Measurements from ENCODE around the gene LAD1.
A peak's percentile ranks its signal among the peaks of the same experiment; 100 is the strongest.

The LAD1 gene

GRCh38 chr1:201350361-201350725, 48.8 kb downstream of the LAD1 start:
- H3K9me3 ChIP-seq (ENCODE audit: insufficient read depth, low read depth, low read length), result no peaks in the 10 kb centered on the region
- H2AFZ ChIP-seq (ENCODE audit: low read length), result no peak overlapping the region
- no peaks in the 10 kb centered on the region for H3K27me3 ChIP-seq (ENCODE audit: insufficient read depth, low read length, poor library complexity, severe bottlenecking)

GRCh38 chr1:201349092-201349491, 50.0 kb downstream of the LAD1 start:
- Histone ChIP-seq H3F3A (ENCODE audit: low read depth) (no peaks in the 10 kb centered on the region), H3K4me3 (ENCODE audit: low read length, poor library complexity, severe bottlenecking) (no peak overlapping the region), H3K4me2 (ENCODE audit: low read depth, low read length, poor library complexity, severe bottlenecking) (no peak overlapping the region), H3K36me3 (ENCODE audit: insufficient read depth, low read length) (no peaks in the 10 kb centered on the region), H3K9me2 (replicated peaks; ENCODE audit: low read depth, low read length) (no peaks in the 10 kb centered on the region), H2AFZ (ENCODE audit: low read length) (no peak overlapping the region), H3K9ac (ENCODE audit: low read depth, low read length, poor library complexity, severe bottlenecking) (no peak overlapping the region), H3K27me3 (ENCODE audit: insufficient read depth, low read length, poor library complexity, severe bottlenecking) (no peaks in the 10 kb centered on the region), H3K4me1 (ENCODE audit: insufficient read depth, low read length, poor library complexity, severe bottlenecking) (no peaks in the 10 kb centered on the region), H3K9me3 (ENCODE audit: insufficient read depth, low read depth, low read length) (no peaks in the 10 kb centered on the region), H3K79me2 (ENCODE audit: insufficient read depth, low read length) (no peaks in the 10 kb centered on the region), H4K20me1 (ENCODE audit: insufficient read depth, low read length, poor library complexity, severe bottlenecking) (no peaks in the 10 kb centered on the region)
- TF ChIP-seq CTCF (conservative IDR thresholded peaks at IDR 0.05; ENCODE audit: low read length) (no peak), EZH2phosphoT487 (IDR thresholded peaks at IDR 0.05; ENCODE audit: borderline replicate concordance) (no peak)

More at GRCh38 chr1:201350361-201350725, 48.8 kb downstream of the LAD1 start:
- H3K4me3 ChIP-seq (ENCODE audit: low read length, poor library complexity, severe bottlenecking), result no peak overlapping the region
- no peak for TF ChIP-seq EZH2phosphoT487 (IDR thresholded peaks at IDR 0.05; ENCODE audit: borderline replicate concordance)
- TF ChIP-seq CTCF (conservative IDR thresholded peaks at IDR 0.05; ENCODE audit: low read length), result no peak
- no peak overlapping the region for H3K9ac ChIP-seq (ENCODE audit: low read depth, low read length, poor library complexity, severe bottlenecking)
- H3K9me2 ChIP-seq (replicated peaks; ENCODE audit: low read depth, low read length), result no peaks in the 10 kb centered on the region
- no peaks in the 10 kb centered on the region for H3K36me3 ChIP-seq (ENCODE audit: insufficient read depth, low read length)
- no peaks in the 10 kb centered on the region for H3K4me1 ChIP-seq (ENCODE audit: insufficient read depth, low read length, poor library complexity, severe bottlenecking)
- no peaks in the 10 kb centered on the region for H4K20me1 ChIP-seq (ENCODE audit: insufficient read depth, low read length, poor library complexity, severe bottlenecking)
- no peak overlapping the region for H3K4me2 ChIP-seq (ENCODE audit: low read depth, low read length, poor library complexity, severe bottlenecking)
- no peaks in the 10 kb centered on the region for H3K79me2 ChIP-seq (ENCODE audit: insufficient read depth, low read length)
- no peaks in the 10 kb centered on the region for H3F3A ChIP-seq (ENCODE audit: low read depth)

GRCh38 chr1:201348211-201348566, 50.9 kb downstream of the LAD1 start:
- H2AFZ ChIP-seq (ENCODE audit: low read length), result 0 out of 2 replicates have a peak overlapping the region, but pooled peaks have one; percentile 39

More at GRCh38 chr1:201348211-201348566, 50.9 kb downstream of the LAD1 start:
- H3K79me2 ChIP-seq (ENCODE audit: insufficient read depth, low read length), result no peaks in the 10 kb centered on the region
- no peaks in the 10 kb centered on the region for H3F3A ChIP-seq (ENCODE audit: low read depth)
- no peaks in the 10 kb centered on the region for H4K20me1 ChIP-seq (ENCODE audit: insufficient read depth, low read length, poor library complexity, severe bottlenecking)
- no peaks in the 10 kb centered on the region for H3K36me3 ChIP-seq (ENCODE audit: insufficient read depth, low read length)
- no peak overlapping the region for H3K4me3 ChIP-seq (ENCODE audit: low read length, poor library complexity, severe bottlenecking)
- H3K4me1 ChIP-seq (ENCODE audit: insufficient read depth, low read length, poor library complexity, severe bottlenecking), result no peaks in the 10 kb centered on the region
- no peak overlapping the region for H3K4me2 ChIP-seq (ENCODE audit: low read depth, low read length, poor library complexity, severe bottlenecking)
- no peak overlapping the region for H3K9ac ChIP-seq (ENCODE audit: low read depth, low read length, poor library complexity, severe bottlenecking)
- H3K27me3 ChIP-seq (ENCODE audit: insufficient read depth, low read length, poor library complexity, severe bottlenecking), result no peaks in the 10 kb centered on the region
- H3K9me3 ChIP-seq (ENCODE audit: insufficient read depth, low read depth, low read length), result no peaks in the 10 kb centered on the region
- H3K9me2 ChIP-seq (replicated peaks; ENCODE audit: low read depth, low read length), result no peaks in the 10 kb centered on the region
- TF ChIP-seq EZH2phosphoT487 (IDR thresholded peaks at IDR 0.05; ENCODE audit: borderline replicate concordance), result no peak
- TF ChIP-seq CTCF (conservative IDR thresholded peaks at IDR 0.05; ENCODE audit: low read length), result peak; percentile 77
